HFFc6 (cell line): ENCODE measurements around the gene SVOPL. TPM values are rescaled to one million over a fixed set of nuclear protein-coding genes. Genes with fewer than 3 reads are reported as not detected.

Source experiments
- DNase-seq: peaks from one replicate; pipeline ENCODE4 v3.0.0-alpha.2; 2018
- H3K27ac Mint-ChIP-seq: 2 replicates; pipeline ENCODE4 v1.8.0; 2020; ENCODE audit warnings: mild to moderate bottlenecking, mixed read lengths
- H3K27me3 Mint-ChIP-seq: 2 replicates; pipeline ENCODE4 v1.8.0; 2021; ENCODE audit warnings: mild to moderate bottlenecking, moderate library complexity, mixed read lengths; ENCODE audit not compliant: insufficient read depth
- H3K36me3 Mint-ChIP-seq: 2 replicates; pipeline ENCODE4 v1.8.0; 2021; ENCODE audit warnings: low read depth, mixed read lengths
- H3K4me1 Mint-ChIP-seq: 2 replicates; pipeline ENCODE4 v1.8.0; 2020; ENCODE audit warnings: low read depth, mixed read lengths
- H3K4me3 Mint-ChIP-seq: 2 replicates; pipeline ENCODE4 v1.8.0; 2020; ENCODE audit warnings: mild to moderate bottlenecking, moderate library complexity, mixed read lengths
- H3K9me3 Mint-ChIP-seq: 2 replicates; pipeline ENCODE4 v1.8.0; 2020; ENCODE audit warnings: mild to moderate bottlenecking, mixed read lengths
- CTCF ChIP-seq: fragments of 200-600 bp; sonication (generic); IDR thresholded peaks from 2 replicates; pipeline ENCODE4 v1.5.0; 2021; ENCODE audit warnings: antibody characterized with exemption, mild to moderate bottlenecking
- total RNA-seq, 6 experiments: library from RNA; stranded (reverse); fragmentation: NEBNext Ultra II Directional; extraction: Animal tissue kit (Norgen Biotek cat#: 25700); gene quantifications; 2 replicates in 1 of 6; 3 replicates in 5 of 6; pipeline ENCODE4 v1.2.3, GENCODE V29; 2021

SVOPL gene
- total RNA-seq, 6 experiments from 2014 or later = not detected

DNA sequence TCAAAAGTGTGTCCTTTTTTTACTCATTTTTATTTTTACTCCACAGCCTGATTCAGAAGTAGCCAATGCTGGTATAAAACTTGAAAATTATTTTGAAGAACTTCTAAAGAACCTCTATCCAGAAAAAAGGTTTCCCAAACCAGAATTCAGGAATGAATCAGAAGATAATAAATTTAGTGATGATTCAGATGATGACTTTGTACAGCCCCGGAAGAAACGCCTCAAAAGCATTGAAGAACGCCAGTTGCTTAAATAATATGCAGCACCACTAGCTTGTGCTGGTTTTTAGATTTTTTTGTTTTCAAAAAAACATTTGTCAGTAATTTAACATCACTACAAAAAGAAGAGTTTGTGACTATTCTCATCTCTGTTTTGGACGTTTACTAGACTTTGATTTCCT lies 116.5 kb downstream of the SVOPL start:
- Mint-ChIP-seq H3K4me3 (no peak overlapping the region), H3K27me3 (no peaks in the 10 kb centered on the region), H3K4me1 (peaks cover 21% of the 10 kb centered on the region), H3K9me3 (no peaks in the 10 kb centered on the region), H3K36me3 (peaks cover 14% of the 10 kb centered on the region), H3K27ac (no peak overlapping the region)
- no peak for TF ChIP-seq CTCF
- no peak for DNase-seq

- peaks cover 21% of the 10 kb centered on the region for H3K4me1 Mint-ChIP-seq
- peak; percentile 3 for DNase-seq
- no peak overlapping the region for H3K4me3 Mint-ChIP-seq
- H3K9me3 Mint-ChIP-seq = no peaks in the 10 kb centered on the region
- H3K27ac Mint-ChIP-seq = no peak overlapping the region
- no peaks in the 10 kb centered on the region; the same call in 1 of the 2 replicates for H3K27me3 Mint-ChIP-seq
- H3K36me3 Mint-ChIP-seq = peaks cover 19% of the 10 kb centered on the region
- no peak for TF ChIP-seq CTCF
These were observed 116.9 kb downstream of the SVOPL start for GRCh38 chr7:138584283-138584682.

DNA sequence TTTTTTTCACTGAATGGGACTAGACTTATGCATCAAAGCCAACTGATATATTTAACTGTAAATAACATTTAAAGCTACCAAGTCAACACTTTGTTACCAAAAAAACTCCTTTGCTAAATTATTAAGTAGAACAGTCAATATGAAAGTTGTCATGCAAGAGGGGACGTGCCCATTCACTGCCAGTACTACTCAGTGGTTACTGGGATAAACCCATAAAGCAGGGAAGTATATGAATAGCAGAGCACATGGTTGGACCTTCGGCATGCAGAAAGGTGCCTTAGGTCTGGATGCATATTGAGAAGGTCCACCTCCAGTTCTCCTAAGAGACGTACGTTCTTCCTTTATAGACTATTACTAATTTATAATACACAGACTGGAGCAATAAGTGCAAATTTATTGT lies 120.1 kb downstream of the SVOPL start:
- Mint-ChIP-seq H3K4me3 (no peak overlapping the region), H3K36me3 (peaks cover 29% of the 10 kb centered on the region)

GRCh38 chr7:138579671-138580070 lies 121.5 kb downstream of the SVOPL start:
- Mint-ChIP-seq H3K36me3 (peaks cover 23% of the 10 kb centered on the region), H3K27me3 (peaks cover 1% of the 10 kb centered on the region; the same call in 1 of the 2 replicates), H3K4me3 (no peak overlapping the region)

More for the DNA sequence above, 120.1 kb downstream of the SVOPL start:
- no peak for TF ChIP-seq CTCF
- Mint-ChIP-seq H3K27ac (no peak overlapping the region), H3K4me1 (peaks cover 29% of the 10 kb centered on the region), H3K27me3 (peaks cover 1% of the 10 kb centered on the region; the same call in 1 of the 2 replicates), H3K9me3 (no peaks in the 10 kb centered on the region)
- no peak for DNase-seq

DNA sequence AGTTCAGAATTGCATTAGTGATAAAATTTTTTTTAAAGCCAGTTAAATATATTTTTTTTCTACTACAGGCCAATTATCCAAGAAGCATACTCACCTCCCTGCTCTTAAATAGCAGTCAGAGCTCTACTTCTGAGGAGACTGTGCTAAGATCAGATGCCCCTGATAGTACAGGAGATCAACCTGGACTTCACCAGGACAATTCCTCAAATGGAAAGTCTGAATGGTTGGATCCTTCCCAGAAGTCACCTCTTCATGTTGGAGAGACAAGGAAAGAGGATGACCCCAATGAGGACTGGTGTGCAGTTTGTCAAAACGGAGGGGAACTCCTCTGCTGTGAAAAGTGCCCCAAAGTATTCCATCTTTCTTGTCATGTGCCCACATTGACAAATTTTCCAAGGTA lies 122.0 kb downstream of the SVOPL start:
- TF ChIP-seq CTCF = no peak
- no peaks in the 10 kb centered on the region for H3K9me3 Mint-ChIP-seq
- no peak for DNase-seq
- peaks cover 20% of the 10 kb centered on the region for H3K4me1 Mint-ChIP-seq
- H3K27ac Mint-ChIP-seq = no peak overlapping the region
- H3K27me3 Mint-ChIP-seq = peaks cover 1% of the 10 kb centered on the region; the same call in 1 of the 2 replicates
- H3K4me3 Mint-ChIP-seq = no peak overlapping the region
- peaks cover 21% of the 10 kb centered on the region for H3K36me3 Mint-ChIP-seq

More at GRCh38 chr7:138579671-138580070, 121.5 kb downstream of the SVOPL start:
- no peaks in the 10 kb centered on the region for H3K9me3 Mint-ChIP-seq
- no peak overlapping the region for H3K27ac Mint-ChIP-seq
- no peak for DNase-seq
- peaks cover 25% of the 10 kb centered on the region for H3K4me1 Mint-ChIP-seq
- TF ChIP-seq CTCF = no peak
